GM21737 (cell line): Measurements from ENCODE around the gene PRELID2.
"Not testable (repeated sequence)": the region's sequence is repeated elsewhere in the genome, so short reads cannot be mapped to it uniquely, and the experiment has no call there.

Experiments
- ATAC-seq: cut with Tn5 transposase; IDR thresholded peaks from one replicate; pipeline ENCODE4 v1.9.1; 2021; ENCODE audit warnings: mild to moderate bottlenecking, moderate library complexity; ENCODE audit not compliant: unreplicated experiment

Gene PRELID2

DNA sequence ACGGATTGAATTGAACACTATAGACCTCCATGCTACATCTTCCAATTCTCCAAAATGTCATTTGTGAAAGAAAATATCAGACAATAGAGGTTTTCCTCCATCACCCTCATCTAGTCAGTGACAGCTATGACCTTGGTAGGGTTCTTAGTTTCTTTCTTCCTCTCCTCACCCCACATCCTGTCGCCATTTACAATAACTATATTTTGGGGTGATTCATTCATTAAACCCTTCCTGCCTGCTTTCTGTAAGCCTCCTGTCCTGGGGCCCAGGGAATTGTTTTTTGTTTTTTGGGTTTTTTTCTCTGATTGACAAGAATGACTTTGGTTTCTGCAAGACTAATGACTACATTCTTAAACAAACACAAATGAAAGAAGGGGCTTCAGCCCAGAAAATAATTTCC is 82.6 kb downstream of the PRELID2 start:
- no peak for ATAC-seq

- no peak for ATAC-seq
Measured at GRCh38 chr5:145750199-145750598, 84.9 kb downstream of the PRELID2 start.

GRCh38 chr5:145743396-145744061 is 91.6 kb downstream of the PRELID2 start:
- ATAC-seq: no peak

DNA sequence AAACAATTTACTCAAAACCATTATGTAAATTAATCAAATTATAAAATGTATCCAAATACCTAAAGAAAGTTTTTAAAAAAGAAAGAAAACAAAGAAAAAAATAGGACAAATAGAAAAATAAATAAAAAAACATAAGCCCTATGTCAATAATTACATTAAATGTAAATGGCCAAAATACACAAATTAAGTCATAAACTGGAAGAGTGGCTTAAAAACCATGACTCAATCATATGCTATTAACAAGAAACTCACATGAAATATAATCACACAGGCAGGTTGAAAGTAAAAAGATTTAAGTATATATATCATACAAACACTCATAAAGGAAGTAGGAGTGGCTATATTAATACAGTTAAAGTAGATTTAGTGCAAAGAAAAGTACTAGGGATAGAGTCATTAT is 95.3 kb downstream of the PRELID2 start:
- no peak for ATAC-seq

- no peak for ATAC-seq
Measured at GRCh38 chr5:145738227-145738626, 96.9 kb downstream of the PRELID2 start.

GRCh38 chr5:145737578-145737977 is 97.6 kb downstream of the PRELID2 start:
- ATAC-seq: no peak

- ATAC-seq: not testable (repeated sequence)
Measured at GRCh38 chr5:145729956-145730355, 105.2 kb downstream of the PRELID2 start.

- ATAC-seq: no peak
Measured at GRCh38 chr5:145723516-145723915, 111.6 kb downstream of the PRELID2 start.

DNA sequence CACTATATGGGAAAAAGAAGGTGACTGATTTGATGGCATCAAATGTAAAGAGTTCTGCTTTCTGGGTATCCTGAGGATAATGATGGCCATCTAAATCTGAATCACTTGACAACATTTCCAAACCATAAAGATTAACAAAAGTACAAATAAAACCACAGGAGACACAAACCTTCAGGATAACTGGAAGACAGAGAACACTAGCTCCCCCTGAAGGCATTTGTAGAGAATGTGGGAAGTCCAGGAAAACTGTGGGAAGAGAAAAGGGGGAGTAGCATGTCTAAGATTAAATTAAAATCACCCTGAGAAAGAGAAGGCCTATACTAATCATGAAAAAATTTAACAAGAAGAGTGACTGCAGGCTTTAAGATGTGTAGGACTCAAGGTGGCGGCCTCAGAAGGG is 116.2 kb downstream of the PRELID2 start:
- ATAC-seq: no peak

- ATAC-seq: no peak
Measured at GRCh38 chr5:145715412-145715811, 119.7 kb downstream of the PRELID2 start.

GRCh38 chr5:145712245-145712644 is 122.9 kb downstream of the PRELID2 start:
- ATAC-seq: no peak

DNA sequence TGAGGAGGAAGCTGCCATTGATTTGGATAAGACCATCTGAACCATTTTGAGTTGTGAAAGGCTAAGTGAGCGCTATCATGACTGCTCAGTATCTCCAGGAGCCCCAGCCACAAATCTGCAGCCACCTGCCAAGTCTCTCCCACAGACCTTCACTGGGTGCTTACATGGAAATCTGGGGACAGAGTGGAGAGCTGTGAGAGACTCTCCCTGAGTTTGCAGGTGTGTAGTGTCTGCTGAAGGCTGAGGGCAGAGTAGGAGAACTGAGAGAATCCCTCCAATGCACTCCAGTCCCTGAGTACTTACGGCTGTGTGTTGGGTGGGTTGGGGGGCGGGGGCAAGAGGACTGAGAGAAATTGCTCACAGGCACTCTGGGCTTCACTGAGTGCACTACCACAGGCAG is 123.7 kb downstream of the PRELID2 start:
- no peak for ATAC-seq
